Measurements from ENCODE around the gene CIITA. TPM values are rescaled to one million over a fixed set of nuclear protein-coding genes. Genes with fewer than 3 reads are reported as not detected.
A peak's percentile ranks its signal among the peaks of the same experiment; 100 is the strongest.

The CIITA gene
- total and polyA plus RNA-seq, 9 of the 15 experiments (the other 6 are each of a cell fraction or from before 2014, with no cell fraction given) = 0.01 to 0.20 (median 0.11) TPM; not detected in 4

- no peak for TF ChIP-seq IRF9 (tag; IDR thresholded peaks at IDR 0.05)
- TF ChIP-seq SOX6 (IDR thresholded peaks at IDR 0.05) = no peak
- no peak for TF ChIP-seq SMARCB1 (IDR thresholded peaks at IDR 0.05; ENCODE audit: insufficient read length, low read depth)
These were observed 37.7 kb upstream of the CIITA start (continued) for GRCh38 chr16:10839279-10839666.

GRCh38 chr16:10840703-10841102, 36.3 kb upstream of the CIITA start:
- Histone ChIP-seq H3K4me1 (replicated peaks in 1 of 2; ENCODE audit: control insufficient read depth in 2 of 2, insufficient read depth in 2 of 2, low read length in 2 of 2) (no peaks in the 10 kb centered on the region), H3K27me3 (ENCODE audit: control insufficient read depth in 2 of 2, insufficient read depth in 2 of 2, low read length in 2 of 2) (peaks cover 31 to 40% of the 10 kb centered on the region in 2 experiments), H4K20me1 (replicated peaks; ENCODE audit: control insufficient read depth, insufficient read depth, low read length) (no peaks in the 10 kb centered on the region), H3K4me2 (ENCODE audit: insufficient read depth, low read length) (no peak overlapping the region), H3K4me3 (no peak overlapping the region), H3K9ac (ENCODE audit: insufficient read depth in 1 of 2, low read depth in 2 of 2, low read length in 2 of 2) (no peak overlapping the region), H3K36me3 (ENCODE audit: control insufficient read depth, insufficient read depth, low read length) (no peaks in the 10 kb centered on the region), H3K9me1 (ENCODE audit: control insufficient read depth, insufficient read depth, low read length) (no peaks in the 10 kb centered on the region), H3K9me3 (replicated peaks; ENCODE audit: control insufficient read depth, insufficient read depth, low read depth, low read length) (no peaks in the 10 kb centered on the region), H2AFZ (ENCODE audit: low read depth, low read length) (no peak overlapping the region), H3K27ac (ENCODE audit: extremely low read depth, low read depth, low read length) (no peak overlapping the region), H3K79me2 (ENCODE audit: control insufficient read depth, insufficient read depth, low read length) (no peaks in the 10 kb centered on the region)
- no peak for FAIRE-seq
- in situ Hi-C loops (cut with MboI) = no loop called here
- POLR2A ChIA-PET = no interaction called here
- 2% methylated on average over 15 of the region's 16 CpGs for WGBS (ENCODE audit: insufficient coverage, low coverage, missing lambda C conversion rate)
- DNase-seq (ENCODE audit: extremely low read depth in 1 of 4, low spot score in 3 of 4) = no peak
- no TSS peak for BruUV-seq (replicated peaks)
- intact Hi-C loops (cut with micrococcal nuclease) = no loop called here
- no peak for ATAC-seq
- CTCF ChIA-PET (ENCODE audit: low intra/inter-chr PET ratio) = no interaction called here
- TF ChIP-seq POLR2G (IDR thresholded peaks at IDR 0.05; ENCODE audit: low read depth, low read length) (no peak), CBX8 (IDR thresholded peaks at IDR 0.05; ENCODE audit: borderline replicate concordance, extremely low read depth, low read depth, low read length, poor library complexity, severe bottlenecking) (peak; percentile 26), RNF2 (IDR thresholded peaks at IDR 0.05) (0 out of 2 replicates have a peak, but pooled peaks have one; percentile 14), ZNF764 (CRISPR knock-in tag; IDR thresholded peaks at IDR 0.05; ENCODE audit: low read depth) (no peak), CHD2 (IDR thresholded peaks at IDR 0.05; ENCODE audit: low read depth, low read length) (no peak), E2F6 (IDR thresholded peaks at IDR 0.05; ENCODE audit: borderline replicate concordance in 1 of 2, extremely low read depth in 1 of 2, insufficient read depth in 1 of 2, insufficient read length in 1 of 2, low read depth in 1 of 2, low read length in 1 of 2, poor library complexity in 1 of 2, severe bottlenecking in 1 of 2) (no peak), NR2C2 (CRISPR knock-in tag; IDR thresholded peaks at IDR 0.05) (no peak), NR2C2 (tag; IDR thresholded peaks at IDR 0.05) (no peak), ETV5 (CRISPR knock-in tag; IDR thresholded peaks at IDR 0.05; ENCODE audit: low read depth) (no peak), PML (IDR thresholded peaks at IDR 0.05; ENCODE audit: low read length) (no peak), LEF1 (IDR thresholded peaks at IDR 0.05) (no peak), CC2D1A (IDR thresholded peaks at IDR 0.05) (no peak), ZNF583 (CRISPR knock-in tag; IDR thresholded peaks at IDR 0.05) (no peak), ZNF134 (CRISPR knock-in tag; conservative IDR thresholded peaks at IDR 0.05) (no peak), ZNF133 (CRISPR knock-in tag; IDR thresholded peaks at IDR 0.05) (no peak), TCF7L2 (IDR thresholded peaks at IDR 0.05; ENCODE audit: low read depth, low read length) (no peak), RBFOX2 (IDR thresholded peaks at IDR 0.05; ENCODE audit: low read depth, low read length) (no peak), CBX2 (IDR thresholded peaks at IDR 0.05; ENCODE audit: insufficient read depth, low read length, poor library complexity, severe bottlenecking) (peak; percentile 79), POU5F1 (IDR thresholded peaks at IDR 0.05; ENCODE audit: borderline replicate concordance, low read depth, low read length, partially characterized antibody) (no peak)
